Measurements from ENCODE around the gene USP34. TPM values are rescaled to one million over a fixed set of nuclear protein-coding genes. Genes with fewer than 3 reads are reported as not detected.

Gene USP34
- total and polyA plus RNA-seq, 4 donors, result 13.4 to 82.7 (median 51.1) TPM

DNA sequence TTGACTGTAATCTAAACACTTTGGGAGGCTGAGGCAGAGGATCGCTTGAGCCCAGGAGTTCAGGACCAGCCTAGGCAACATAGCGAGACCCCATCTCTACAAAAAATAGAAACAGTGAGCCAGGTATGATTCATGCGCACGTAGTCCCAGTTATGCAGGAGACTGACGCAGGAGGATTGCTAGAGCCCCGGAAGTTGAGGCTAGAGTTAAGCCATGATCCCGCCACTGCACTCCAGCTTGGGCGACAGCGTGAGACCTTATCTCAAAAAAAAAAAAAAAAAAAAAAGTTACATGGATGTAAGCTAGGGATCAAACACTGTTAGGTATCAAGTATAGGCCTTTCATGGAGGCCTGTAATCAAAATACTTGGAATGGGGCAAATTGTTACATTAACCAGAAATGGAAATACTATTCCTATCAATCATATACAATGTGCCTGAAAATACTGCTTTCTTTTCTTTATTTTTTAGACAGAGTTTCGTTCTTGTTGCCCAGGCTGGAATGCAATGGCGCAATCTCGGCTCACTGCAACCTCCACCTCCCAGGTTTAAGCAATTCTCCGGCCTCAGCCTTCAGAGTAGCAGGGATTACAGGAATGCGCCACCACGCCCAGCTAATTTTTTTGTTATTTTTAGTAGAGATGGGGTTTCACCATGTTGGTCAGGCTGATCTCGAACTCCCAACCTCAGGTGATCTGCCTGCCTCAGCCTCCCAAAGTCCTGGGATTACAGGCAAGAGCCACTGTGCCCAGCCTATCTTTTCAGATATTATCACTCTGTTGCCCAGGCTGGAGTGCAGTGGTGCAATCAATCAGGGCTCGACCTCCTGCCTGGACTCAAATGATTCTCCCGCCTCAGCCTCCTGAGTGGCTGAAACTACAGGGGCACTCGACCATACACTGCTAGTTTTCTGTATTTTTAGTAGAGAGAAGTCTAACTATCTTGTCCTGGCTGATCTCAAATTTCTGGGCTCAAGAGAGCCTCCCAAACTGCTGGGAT is 40.1 kb upstream of the USP34 start:
- Histone ChIP-seq H3K27ac (ENCODE audit: low read depth in 1 of 2, low read length in 2 of 2) (no peak overlapping the region), H3K4me3 (ENCODE audit: low read depth in 1 of 3, low read length in 3 of 3) (no peak overlapping the region), H3K4me1 (ENCODE audit: control insufficient read depth in 4 of 4, insufficient read depth in 4 of 4, low read length in 3 of 4) (no peaks in the 10 kb centered on the region), H3K36me3 (ENCODE audit: control insufficient read depth in 4 of 4, insufficient read depth in 3 of 4, low read depth in 1 of 4, low read length in 3 of 4) (peaks cover 14 to 35% (median 19%) of the 10 kb centered on the region in 4 donors), H3K27me3 (ENCODE audit: control insufficient read depth in 4 of 4, insufficient read depth in 4 of 4, low read length in 3 of 4) (no peaks in the 10 kb centered on the region), H3K9ac (ENCODE audit: low read depth in 1 of 2, low read length in 2 of 2) (no peak overlapping the region), H3K9me3 (ENCODE audit: control insufficient read depth in 4 of 4, low read length in 3 of 4) (no peaks in the 10 kb centered on the region)
- no peak for DNase-seq (ENCODE audit: low spot score)
- TF ChIP-seq EGR1 (IDR thresholded peaks at IDR 0.05; ENCODE audit: low read depth in 2 of 2) (no peak), RXRA (IDR thresholded peaks at IDR 0.05) (no peak), YY1 (IDR thresholded peaks at IDR 0.05) (no peak)
- TF ChIP-seq, protein P1, sequence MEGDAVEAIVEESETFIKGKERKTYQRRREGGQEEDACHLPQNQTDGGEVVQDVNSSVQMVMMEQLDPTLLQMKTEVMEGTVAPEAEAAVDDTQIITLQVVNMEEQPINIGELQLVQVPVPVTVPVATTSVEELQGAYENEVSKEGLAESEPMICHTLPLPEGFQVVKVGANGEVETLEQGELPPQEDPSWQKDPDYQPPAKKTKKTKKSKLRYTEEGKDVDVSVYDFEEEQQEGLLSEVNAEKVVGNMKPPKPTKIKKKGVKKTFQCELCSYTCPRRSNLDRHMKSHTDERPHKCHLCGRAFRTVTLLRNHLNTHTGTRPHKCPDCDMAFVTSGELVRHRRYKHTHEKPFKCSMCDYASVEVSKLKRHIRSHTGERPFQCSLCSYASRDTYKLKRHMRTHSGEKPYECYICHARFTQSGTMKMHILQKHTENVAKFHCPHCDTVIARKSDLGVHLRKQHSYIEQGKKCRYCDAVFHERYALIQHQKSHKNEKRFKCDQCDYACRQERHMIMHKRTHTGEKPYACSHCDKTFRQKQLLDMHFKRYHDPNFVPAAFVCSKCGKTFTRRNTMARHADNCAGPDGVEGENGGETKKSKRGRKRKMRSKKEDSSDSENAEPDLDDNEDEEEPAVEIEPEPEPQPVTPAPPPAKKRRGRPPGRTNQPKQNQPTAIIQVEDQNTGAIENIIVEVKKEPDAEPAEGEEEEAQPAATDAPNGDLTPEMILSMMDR (IDR thresholded peaks at IDR 0.05; ENCODE audit: low read depth, low read length, missing input control), result no peak
- TF ChIP-seq, protein P2, sequence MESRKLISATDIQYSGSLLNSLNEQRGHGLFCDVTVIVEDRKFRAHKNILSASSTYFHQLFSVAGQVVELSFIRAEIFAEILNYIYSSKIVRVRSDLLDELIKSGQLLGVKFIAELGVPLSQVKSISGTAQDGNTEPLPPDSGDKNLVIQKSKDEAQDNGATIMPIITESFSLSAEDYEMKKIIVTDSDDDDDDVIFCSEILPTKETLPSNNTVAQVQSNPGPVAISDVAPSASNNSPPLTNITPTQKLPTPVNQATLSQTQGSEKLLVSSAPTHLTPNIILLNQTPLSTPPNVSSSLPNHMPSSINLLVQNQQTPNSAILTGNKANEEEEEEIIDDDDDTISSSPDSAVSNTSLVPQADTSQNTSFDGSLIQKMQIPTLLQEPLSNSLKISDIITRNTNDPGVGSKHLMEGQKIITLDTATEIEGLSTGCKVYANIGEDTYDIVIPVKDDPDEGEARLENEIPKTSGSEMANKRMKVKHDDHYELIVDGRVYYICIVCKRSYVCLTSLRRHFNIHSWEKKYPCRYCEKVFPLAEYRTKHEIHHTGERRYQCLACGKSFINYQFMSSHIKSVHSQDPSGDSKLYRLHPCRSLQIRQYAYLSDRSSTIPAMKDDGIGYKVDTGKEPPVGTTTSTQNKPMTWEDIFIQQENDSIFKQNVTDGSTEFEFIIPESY (IDR thresholded peaks at IDR 0.05), result no peak
- TF ChIP-seq, protein P3, sequence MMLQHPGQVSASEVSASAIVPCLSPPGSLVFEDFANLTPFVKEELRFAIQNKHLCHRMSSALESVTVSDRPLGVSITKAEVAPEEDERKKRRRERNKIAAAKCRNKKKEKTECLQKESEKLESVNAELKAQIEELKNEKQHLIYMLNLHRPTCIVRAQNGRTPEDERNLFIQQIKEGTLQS (IDR thresholded peaks at IDR 0.05), result no peak
- 94% methylated on average over 19 of the region's 19 CpGs for WGBS

DNA sequence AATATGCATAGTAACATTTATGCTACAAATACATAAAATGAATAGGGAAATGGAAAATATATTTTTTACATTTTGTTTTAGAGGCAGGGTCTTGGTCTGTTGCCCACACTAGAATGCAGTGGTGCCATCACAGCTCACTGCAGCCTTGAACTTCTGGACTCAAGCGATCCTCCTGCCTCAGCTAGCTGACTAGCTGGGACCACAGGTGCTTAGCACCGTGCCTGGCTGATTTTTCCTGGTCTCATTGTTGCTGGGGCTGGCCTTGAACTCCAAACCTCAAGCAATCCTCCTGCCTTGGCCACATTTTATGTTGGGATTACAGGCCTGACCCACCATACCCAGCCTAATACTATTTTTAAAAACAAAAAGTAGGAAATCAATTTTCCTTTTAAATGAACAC is 34.1 kb upstream of the USP34 start:
- Histone ChIP-seq H3K4me1 (ENCODE audit: control insufficient read depth in 4 of 4, insufficient read depth in 4 of 4, low read length in 3 of 4) (no peaks in the 10 kb centered on the region), H3K27ac (ENCODE audit: low read depth in 1 of 2, low read length in 2 of 2) (no peak overlapping the region), H3K27me3 (ENCODE audit: control insufficient read depth in 4 of 4, insufficient read depth in 4 of 4, low read length in 3 of 4) (no peaks in the 10 kb centered on the region), H3K4me3 (ENCODE audit: low read depth in 1 of 3, low read length in 3 of 3) (no peak overlapping the region), H3K9me3 (ENCODE audit: control insufficient read depth in 4 of 4, low read length in 3 of 4) (no peaks in the 10 kb centered on the region), H3K9ac (ENCODE audit: low read depth in 1 of 2, low read length in 2 of 2) (no peak overlapping the region), H3K36me3 (ENCODE audit: control insufficient read depth in 4 of 4, insufficient read depth in 3 of 4, low read depth in 1 of 4, low read length in 3 of 4) (peaks cover 2 to 19% (median 8%) of the 10 kb centered on the region in 4 donors)
- 94% methylated on average over 2 of the region's 2 CpGs for WGBS
- DNase-seq (ENCODE audit: low spot score), result no peak
- TF ChIP-seq FOXA2 (IDR thresholded peaks at IDR 0.05) (no peak), SP1 (IDR thresholded peaks at IDR 0.05) (no peak), EGR1 (IDR thresholded peaks at IDR 0.05; ENCODE audit: low read depth in 2 of 2) (no peak), FOXA1 (IDR thresholded peaks at IDR 0.05) (no peak), HNF4A (conservative IDR thresholded peaks at IDR 0.05) (no peak), HNF4G (IDR thresholded peaks at IDR 0.05) (no peak), RXRA (IDR thresholded peaks at IDR 0.05) (no peak)
- TF ChIP-seq, protein P4, sequence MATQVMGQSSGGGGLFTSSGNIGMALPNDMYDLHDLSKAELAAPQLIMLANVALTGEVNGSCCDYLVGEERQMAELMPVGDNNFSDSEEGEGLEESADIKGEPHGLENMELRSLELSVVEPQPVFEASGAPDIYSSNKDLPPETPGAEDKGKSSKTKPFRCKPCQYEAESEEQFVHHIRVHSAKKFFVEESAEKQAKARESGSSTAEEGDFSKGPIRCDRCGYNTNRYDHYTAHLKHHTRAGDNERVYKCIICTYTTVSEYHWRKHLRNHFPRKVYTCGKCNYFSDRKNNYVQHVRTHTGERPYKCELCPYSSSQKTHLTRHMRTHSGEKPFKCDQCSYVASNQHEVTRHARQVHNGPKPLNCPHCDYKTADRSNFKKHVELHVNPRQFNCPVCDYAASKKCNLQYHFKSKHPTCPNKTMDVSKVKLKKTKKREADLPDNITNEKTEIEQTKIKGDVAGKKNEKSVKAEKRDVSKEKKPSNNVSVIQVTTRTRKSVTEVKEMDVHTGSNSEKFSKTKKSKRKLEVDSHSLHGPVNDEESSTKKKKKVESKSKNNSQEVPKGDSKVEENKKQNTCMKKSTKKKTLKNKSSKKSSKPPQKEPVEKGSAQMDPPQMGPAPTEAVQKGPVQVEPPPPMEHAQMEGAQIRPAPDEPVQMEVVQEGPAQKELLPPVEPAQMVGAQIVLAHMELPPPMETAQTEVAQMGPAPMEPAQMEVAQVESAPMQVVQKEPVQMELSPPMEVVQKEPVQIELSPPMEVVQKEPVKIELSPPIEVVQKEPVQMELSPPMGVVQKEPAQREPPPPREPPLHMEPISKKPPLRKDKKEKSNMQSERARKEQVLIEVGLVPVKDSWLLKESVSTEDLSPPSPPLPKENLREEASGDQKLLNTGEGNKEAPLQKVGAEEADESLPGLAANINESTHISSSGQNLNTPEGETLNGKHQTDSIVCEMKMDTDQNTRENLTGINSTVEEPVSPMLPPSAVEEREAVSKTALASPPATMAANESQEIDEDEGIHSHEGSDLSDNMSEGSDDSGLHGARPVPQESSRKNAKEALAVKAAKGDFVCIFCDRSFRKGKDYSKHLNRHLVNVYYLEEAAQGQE (IDR thresholded peaks at IDR 0.05), result no peak

All from liver (tissue), 9 donors.